ENCODE data around the gene CHN1.
A peak's percentile ranks its signal among the peaks of the same experiment; 100 is the strongest.

CHN1 gene

GRCh38 chr2:174762464-174762863, 242.7 kb downstream of the CHN1 start:
- no peak for DNase-seq (ENCODE audit: low read depth, low spot score)
- H3K4me3 ChIP-seq (ENCODE audit: low read length), result no peak overlapping the region

GRCh38 chr2:174761837-174762236, 243.3 kb downstream of the CHN1 start:
- no peak for DNase-seq (ENCODE audit: low read depth, low spot score)
- no peak overlapping the region for H3K4me3 ChIP-seq (ENCODE audit: low read length)

DNA sequence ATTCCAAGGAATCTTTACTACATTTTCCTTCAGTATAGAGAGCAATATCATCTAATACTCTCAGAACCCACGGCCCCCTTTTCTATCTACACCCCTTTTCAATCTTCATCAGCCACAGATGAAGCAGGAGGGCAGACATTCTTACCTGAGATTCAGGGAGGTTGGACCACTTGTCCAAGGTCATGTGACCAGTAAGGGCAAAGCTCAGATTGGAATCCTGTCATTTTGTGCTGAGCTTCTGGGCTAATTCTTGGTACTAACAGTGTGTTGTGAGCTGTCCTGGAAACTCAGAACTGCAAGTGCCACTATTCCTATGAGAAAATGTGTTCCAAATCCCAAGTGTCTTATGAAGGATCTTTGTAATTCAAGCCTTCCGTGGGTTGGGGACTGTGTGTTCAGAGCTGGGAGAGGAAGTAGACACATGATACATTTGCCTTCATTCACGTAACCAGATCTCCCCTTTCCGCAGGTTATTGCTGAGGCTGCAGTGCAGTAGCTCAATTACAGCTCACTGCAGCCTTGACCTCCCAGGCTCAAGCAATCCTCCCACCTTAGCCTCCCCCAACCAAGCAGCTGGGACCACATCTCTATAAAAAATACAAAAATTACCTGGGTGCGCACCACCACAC, 244.2 kb downstream of the CHN1 start:
- DNase-seq (ENCODE audit: low read depth, low spot score), result no peak
- no peak overlapping the region for H3K4me3 ChIP-seq (ENCODE audit: low read length)

DNA sequence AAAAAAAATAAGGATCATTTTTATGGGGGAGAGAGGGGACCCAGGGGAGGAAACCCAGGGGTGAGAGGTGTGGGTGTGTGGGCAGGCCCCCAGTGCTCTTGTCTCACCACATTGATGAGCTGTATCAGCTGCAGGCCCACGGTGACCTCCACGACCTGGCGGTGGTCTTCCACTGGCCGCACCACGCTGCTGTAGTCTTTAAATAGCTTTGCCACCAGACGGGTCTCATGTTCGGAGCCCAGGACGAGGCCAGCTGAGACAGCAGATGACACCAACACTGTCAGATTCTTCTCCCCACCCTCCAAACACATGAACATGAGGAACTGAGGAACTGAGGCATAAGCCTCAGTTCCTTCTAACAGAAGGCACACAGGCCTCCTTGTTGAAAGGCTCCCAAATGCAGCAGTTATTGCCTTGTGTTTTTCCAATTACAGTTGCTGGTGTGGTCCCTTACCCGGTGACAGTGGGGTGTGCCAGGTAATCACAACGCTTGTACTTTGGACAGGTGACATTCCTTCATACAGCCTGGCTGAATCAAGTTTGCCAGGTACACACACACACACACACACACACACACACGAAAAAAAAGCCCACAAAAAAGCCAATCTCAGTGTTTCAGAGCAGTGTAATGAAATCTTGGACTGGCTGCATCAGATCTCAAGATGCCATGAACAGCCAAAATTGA, 245.7 kb downstream of the CHN1 start:
- no peak for DNase-seq (ENCODE audit: low read depth, low spot score)
- H3K4me3 ChIP-seq (ENCODE audit: low read length), result no peak overlapping the region

- no peak for DNase-seq (ENCODE audit: low read depth, low spot score)
Observed at GRCh38 chr2:174756743-174757142, 248.4 kb downstream of the CHN1 start.

GRCh38 chr2:174753038-174753633, 252.0 kb downstream of the CHN1 start:
- no peak overlapping the region for H3K4me3 ChIP-seq (ENCODE audit: low read length)
- no peak for DNase-seq (ENCODE audit: low read depth, low spot score)

More at GRCh38 chr2:174756743-174757142, 248.4 kb downstream of the CHN1 start:
- no peak overlapping the region for H3K4me3 ChIP-seq (ENCODE audit: low read length)

GRCh38 chr2:174752403-174753037, 252.7 kb downstream of the CHN1 start:
- no peak for DNase-seq (ENCODE audit: low read depth, low spot score)
- no peak overlapping the region for H3K4me3 ChIP-seq (ENCODE audit: low read length)

GRCh38 chr2:174750923-174751441, 254.2 kb downstream of the CHN1 start:
- no peak for DNase-seq (ENCODE audit: low read depth, low spot score)

GRCh38 chr2:174749793-174750192, 255.4 kb downstream of the CHN1 start:
- H3K4me3 ChIP-seq (ENCODE audit: low read length), result no peak overlapping the region
- DNase-seq (ENCODE audit: low read depth, low spot score), result no peak

More at GRCh38 chr2:174750923-174751441, 254.2 kb downstream of the CHN1 start:
- no peak overlapping the region for H3K4me3 ChIP-seq (ENCODE audit: low read length)

- peak; percentile 62 for DNase-seq (ENCODE audit: low read depth, low spot score)
- no peak overlapping the region for H3K4me3 ChIP-seq (ENCODE audit: low read length)
Observed at GRCh38 chr2:174748948-174749347, 256.2 kb downstream of the CHN1 start.
